CD1c-positive myeloid dendritic cell (primary cell): ENCODE measurements around the gene WHAMM.
"Not testable (repeated sequence)": the region's sequence is repeated elsewhere in the genome, so short reads cannot be mapped to it uniquely, and the experiment has no call there.

Source experiments
- DNase-seq: peaks from one replicate; pipeline ENCODE4 v3.0.0-alpha.2; 2016; ENCODE audit errors: extremely low spot score

The WHAMM gene

GRCh38 chr15:82802497-82802896 lies 6.9 kb upstream of the WHAMM start:
- no peak for DNase-seq

GRCh38 chr15:82803793-82804574 lies 5.4 kb upstream of the WHAMM start:
- no peak for DNase-seq

GRCh38 chr15:82804575-82804949 lies 4.9 kb upstream of the WHAMM start:
- DNase-seq, result no peak

GRCh38 chr15:82805994-82806406 lies 3.4 kb upstream of the WHAMM start, which contains the start of gene FSD2:
Gene FSD2, minus strand, starts transcription at chr15:82806069. Its CDS starts 18,679 bp downstream, at chr15:82787390.
- no peak for DNase-seq

- DNase-seq, result no peak
These were observed 1.4 kb upstream of the WHAMM start for GRCh38 chr15:82807920-82808633.

GRCh38 chr15:82808634-82809041 lies 790 bp upstream of the WHAMM start:
- DNase-seq, result no peak

- DNase-seq, result peak; percentile 69
These were observed 847 bp downstream of the WHAMM start for GRCh38 chr15:82810061-82810889.

GRCh38 chr15:82810890-82811426 lies 1.5 kb downstream of the WHAMM start:
- DNase-seq, result peak; percentile 74

GRCh38 chr15:82812994-82813393 lies 3.6 kb downstream of the WHAMM start:
- peak; percentile 43 for DNase-seq

GRCh38 chr15:82820128-82820527 lies 10.7 kb downstream of the WHAMM start:
- no peak for DNase-seq

GRCh38 chr15:82821396-82821795 lies 12.0 kb downstream of the WHAMM start:
- DNase-seq, result not testable (repeated sequence)

- not testable (repeated sequence) for DNase-seq
These were observed 12.4 kb downstream of the WHAMM start for GRCh38 chr15:82821851-82822250.

- DNase-seq, result no peak
These were observed 13.6 kb downstream of the WHAMM start for GRCh38 chr15:82823049-82823448.

GRCh38 chr15:82828075-82828474 lies 18.6 kb downstream of the WHAMM start:
- peak; percentile 19 for DNase-seq

GRCh38 chr15:82829234-82829633 lies 19.8 kb downstream of the WHAMM start:
- DNase-seq, result no peak

GRCh38 chr15:82830427-82831173 lies 21.2 kb downstream of the WHAMM start:
- no peak for DNase-seq

GRCh38 chr15:82831894-82832600 lies 22.6 kb downstream of the WHAMM start:
- peak; percentile 15 for DNase-seq

- peak; percentile 87 for DNase-seq
These were observed 23.4 kb downstream of the WHAMM start for GRCh38 chr15:82832601-82833361.

GRCh38 chr15:82833362-82833682 lies 23.9 kb downstream of the WHAMM start:
- no peak for DNase-seq

GRCh38 chr15:82835391-82835917 lies 26.0 kb downstream of the WHAMM start:
- no peak for DNase-seq
